ENCODE data around the gene BRME1. TPM values are rescaled to one million over a fixed set of nuclear protein-coding genes. Genes with fewer than 3 reads are reported as not detected.
"Not testable (repeated sequence)": the region's sequence is repeated elsewhere in the genome, so short reads cannot be mapped to it uniquely, and the experiment has no call there.

Gene BRME1
- total RNA-seq, 1 experiment from 2014 or later, result 13.9 TPM

DNA sequence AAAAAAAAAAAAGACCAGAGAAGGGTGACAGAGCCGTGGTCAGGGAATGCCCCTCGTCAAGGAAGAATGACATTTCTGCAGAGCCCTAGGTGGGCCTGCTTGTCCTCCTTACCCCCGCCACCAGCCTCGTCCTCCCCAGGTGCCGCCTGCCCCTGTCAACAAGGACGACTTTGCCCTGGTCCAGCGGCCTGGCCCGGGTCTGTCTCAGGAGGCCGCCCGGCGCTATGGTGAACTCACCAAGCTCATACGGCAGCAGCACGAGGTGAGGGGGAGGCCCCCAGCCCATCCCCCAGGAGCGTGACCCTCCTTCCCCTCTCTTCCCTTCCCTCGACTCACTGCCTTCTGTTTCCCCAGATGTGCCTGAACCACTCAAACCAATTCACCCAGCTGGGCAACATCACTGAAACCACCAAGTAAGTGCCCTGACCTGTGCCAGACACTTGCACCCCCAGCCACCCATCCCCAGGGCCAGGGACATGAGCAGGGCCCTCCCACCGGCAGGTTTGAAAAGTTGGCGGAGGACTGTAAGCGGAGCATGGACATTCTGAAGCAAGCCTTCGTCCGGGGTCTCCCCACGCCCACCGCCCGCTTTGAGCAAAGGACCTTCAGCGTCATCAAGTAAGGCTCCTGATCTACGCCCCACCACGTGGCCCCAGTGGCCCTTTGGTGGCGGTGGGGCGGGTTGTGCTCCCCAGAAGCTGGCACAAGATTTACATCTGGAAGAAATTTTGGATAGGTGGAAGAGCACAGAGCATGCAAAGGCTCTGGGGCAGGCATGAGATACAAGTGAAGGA is 17.5 kb upstream of the BRME1 start:
- H3K79me2 ChIP-seq (ENCODE audit: low read depth), result no peaks in the 10 kb centered on the region
- H3F3A ChIP-seq (ENCODE audit: insufficient read depth, low read depth), result peaks cover 14% of the 10 kb centered on the region
- H3K36me3 ChIP-seq (ENCODE audit: low read depth), result peaks cover 22% of the 10 kb centered on the region
- TF ChIP-seq CTCF (conservative IDR thresholded peaks at IDR 0.05) (no peak), EZH2 (IDR thresholded peaks at IDR 0.05; ENCODE audit: low read depth) (no peak)
- no peak overlapping the region for H3K27ac ChIP-seq
- H3K4me2 ChIP-seq, result no peak overlapping the region
- no peaks in the 10 kb centered on the region for H3K4me1 ChIP-seq (replicated peaks; ENCODE audit: insufficient read depth)
- no peak overlapping the region for H3K4me3 ChIP-seq
- no peaks in the 10 kb centered on the region for H3K9me2 ChIP-seq (ENCODE audit: insufficient read depth)
- no peaks in the 10 kb centered on the region; the same call in 1 of the 2 replicates for H3K9me3 ChIP-seq (ENCODE audit: insufficient read depth, low read depth)
- H3K27me3 ChIP-seq (ENCODE audit: insufficient read depth, low read depth), result no peaks in the 10 kb centered on the region
- no peaks in the 10 kb centered on the region for H4K20me1 ChIP-seq (ENCODE audit: insufficient read depth)
- intact Hi-C loops (cut with micrococcal nuclease; ENCODE audit: unreplicated experiment), result no loop called here
- CTCF ChIA-PET, result no interaction called here
- no peak overlapping the region for H2AFZ ChIP-seq
- no TSS peak for BruUV-seq (replicated peaks)
- DNase-seq, result no peak
- POLR2A ChIA-PET (ENCODE audit: unreplicated experiment), result interaction anchor here (0.7 kb wide), 1 partner anchor 155 kb away, joined by 6 read pairs; no protein-coding TSS in a partner anchor

DNA sequence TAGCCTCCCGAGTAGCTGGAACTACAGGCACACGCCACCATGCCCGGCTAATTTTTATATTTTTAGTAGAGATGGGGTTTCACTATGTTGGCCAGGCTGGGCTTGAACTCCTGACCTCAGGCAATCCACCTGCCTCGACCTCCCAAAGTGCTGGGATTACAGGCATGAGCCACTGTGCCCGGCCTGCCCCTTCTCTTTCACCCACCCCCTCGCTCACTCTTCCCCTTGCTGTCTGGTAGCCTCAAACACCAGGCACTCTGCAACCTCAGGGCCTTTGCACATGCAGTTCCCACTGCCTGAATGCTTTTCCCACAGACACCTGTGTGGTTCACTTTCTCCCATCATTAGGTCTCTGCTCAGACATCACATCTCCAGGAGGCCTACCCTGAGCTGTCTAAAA is 16.2 kb upstream of the BRME1 start:
- H3K79me2 ChIP-seq (ENCODE audit: low read depth); H4K20me1 ChIP-seq (ENCODE audit: insufficient read depth); H3K9me3 ChIP-seq (ENCODE audit: insufficient read depth, low read depth); POLR2A ChIA-PET (ENCODE audit: unreplicated experiment); H3K27me3 ChIP-seq (ENCODE audit: insufficient read depth, low read depth); H3K4me3 ChIP-seq; H3K27ac ChIP-seq; H2AFZ ChIP-seq; H3K4me2 ChIP-seq; CTCF ChIA-PET; H3K9me2 ChIP-seq (ENCODE audit: insufficient read depth); H3K4me1 ChIP-seq (replicated peaks; ENCODE audit: insufficient read depth); DNase-seq; H3F3A ChIP-seq (ENCODE audit: insufficient read depth, low read depth); BruUV-seq (replicated peaks); intact Hi-C loops (cut with micrococcal nuclease; ENCODE audit: unreplicated experiment): not testable (repeated sequence)
- H3K36me3 ChIP-seq (ENCODE audit: low read depth), result peaks cover 27% of the 10 kb centered on the region

DNA sequence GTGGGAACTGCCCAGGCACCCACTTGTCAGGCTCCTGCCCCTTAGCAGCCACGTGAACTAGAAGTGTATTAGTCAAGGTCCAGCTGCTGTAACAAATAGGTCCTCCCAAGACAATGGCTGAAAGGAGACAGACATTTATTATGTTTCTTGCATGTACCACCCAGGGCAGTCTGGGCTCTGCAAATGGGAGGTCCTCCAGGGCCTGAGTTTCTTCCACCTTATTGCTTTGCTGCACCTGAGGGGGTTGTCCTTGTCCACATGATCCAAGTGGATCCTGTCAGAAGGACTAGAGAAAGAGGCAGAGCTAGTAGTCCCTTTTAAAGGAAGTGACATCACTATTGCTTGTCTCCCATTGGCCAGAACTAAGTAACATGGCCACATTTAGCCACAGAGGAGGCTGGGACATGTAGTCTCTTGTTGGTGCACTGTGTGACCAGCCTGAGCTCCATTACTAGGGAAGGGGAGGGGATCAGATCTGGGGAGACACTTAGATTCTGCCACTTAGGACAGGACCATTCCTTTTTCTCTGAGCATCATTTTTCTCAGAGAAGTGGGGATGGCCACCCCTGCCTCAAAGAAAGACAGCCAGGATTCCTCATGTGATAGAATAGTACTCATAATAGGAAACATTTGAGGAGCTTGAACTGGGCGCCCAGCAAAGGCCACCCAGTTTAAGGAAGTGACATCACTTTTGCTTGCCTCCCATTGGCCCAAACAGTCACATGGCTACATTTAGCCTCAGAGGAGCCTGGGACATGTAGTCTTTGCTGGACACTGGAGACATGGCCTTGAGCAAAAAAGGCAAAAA is 15.2 kb upstream of the BRME1 start:
- POLR2A ChIA-PET (ENCODE audit: unreplicated experiment), result interaction anchor here (0.8 kb wide), 1 partner anchor 35 kb away, joined by 5 read pairs; no protein-coding TSS in a partner anchor
- peak in 1 of 2 experiments; percentile 72 for DNase-seq
- Histone ChIP-seq H3K4me3 (no peak overlapping the region), H4K20me1 (ENCODE audit: insufficient read depth) (no peaks in the 10 kb centered on the region), H3K9me3 (ENCODE audit: insufficient read depth, low read depth) (no peaks in the 10 kb centered on the region; the same call in 1 of the 2 replicates), H3K79me2 (ENCODE audit: low read depth) (no peaks in the 10 kb centered on the region), H3K27ac (no peak overlapping the region), H2AFZ (no peak overlapping the region), H3F3A (ENCODE audit: insufficient read depth, low read depth) (peaks cover 17% of the 10 kb centered on the region), H3K4me1 (replicated peaks; ENCODE audit: insufficient read depth) (no peaks in the 10 kb centered on the region), H3K27me3 (ENCODE audit: insufficient read depth, low read depth) (no peaks in the 10 kb centered on the region), H3K9me2 (ENCODE audit: insufficient read depth) (no peaks in the 10 kb centered on the region), H3K4me2 (no peak overlapping the region), H3K36me3 (ENCODE audit: low read depth) (peaks cover 33% of the 10 kb centered on the region)
- no TSS peak for BruUV-seq (replicated peaks)
- CTCF ChIA-PET, result no interaction called here
- intact Hi-C loops (cut with micrococcal nuclease; ENCODE audit: unreplicated experiment), result no loop called here
- TF ChIP-seq EZH2 (IDR thresholded peaks at IDR 0.05; ENCODE audit: low read depth) (no peak), CTCF (conservative IDR thresholded peaks at IDR 0.05) (no peak)
